ENCODE results near the gene RAPGEFL1. TPM values are rescaled to one million over a fixed set of nuclear protein-coding genes. Genes with fewer than 3 reads are reported as not detected.

RAPGEFL1 gene
- total and polyA plus RNA-seq, 4 donors: 4.6 to 9.4 (median 8.8) TPM

GRCh38 chr17:40153603-40154236, 23.6 kb upstream of the RAPGEFL1 start:
- ATAC-seq (ENCODE audit: insufficient read depth, low FRiP score): no peak
- Histone ChIP-seq H3K9me3 (ENCODE audit: control insufficient read depth in 4 of 4, insufficient read depth in 3 of 4, low read length in 3 of 4) (no peaks in the 10 kb centered on the region), H3K27ac (ENCODE audit: low read depth in 1 of 2, low read length in 1 of 2) (no peak overlapping the region), H3K36me3 (ENCODE audit: control insufficient read depth in 4 of 4, insufficient read depth in 4 of 4, low read length in 4 of 4) (peaks cover 10 to 39% (median 25%) of the 10 kb centered on the region in 4 donors), H3K4me3 (no peak overlapping the region), H3K4me1 (ENCODE audit: control insufficient read depth in 5 of 5, insufficient read depth in 5 of 5, low read length in 5 of 5) (peaks cover 0 to 5% (median 3%) of the 10 kb centered on the region in 5 donors), H3K9ac (ENCODE audit: insufficient read depth in 1 of 2, low read length in 2 of 2) (no peak overlapping the region), H3K27me3 (ENCODE audit: control insufficient read depth in 3 of 3, insufficient read depth in 3 of 3, low read length in 2 of 3) (no peaks in the 10 kb centered on the region)
- TF ChIP-seq CTCF (IDR thresholded peaks at IDR 0.05; ENCODE audit: control extremely low read depth, extremely low read depth): no peak
- DNase-seq: no peak
- WGBS, 2 donors: 87 to 91% methylated on average over 14 of the region's 14 CpGs

- peaks cover 18 to 41% (median 22%) of the 10 kb centered on the region in 4 donors for H3K36me3 ChIP-seq (ENCODE audit: control insufficient read depth in 4 of 4, insufficient read depth in 4 of 4, low read length in 4 of 4)
- no peak for TF ChIP-seq CTCF (IDR thresholded peaks at IDR 0.05; ENCODE audit: control extremely low read depth, extremely low read depth)
- no peak overlapping the region for H3K4me3 ChIP-seq
- 55 to 64% methylated on average over 2 of the region's 2 CpGs for WGBS, 2 donors
- H3K9me3 ChIP-seq (ENCODE audit: control insufficient read depth in 4 of 4, insufficient read depth in 3 of 4, low read length in 3 of 4): no peaks in the 10 kb centered on the region
- H3K4me1 ChIP-seq (ENCODE audit: control insufficient read depth in 5 of 5, insufficient read depth in 5 of 5, low read length in 5 of 5): peaks cover 0 to 5% (median 3%) of the 10 kb centered on the region in 5 donors
- H3K9ac ChIP-seq (ENCODE audit: insufficient read depth in 1 of 2, low read length in 2 of 2): no peak overlapping the region
- H3K27ac ChIP-seq (ENCODE audit: low read depth in 1 of 2, low read length in 1 of 2): peak overlapping the region in 1 of 2 donors; percentile 55
- ATAC-seq (ENCODE audit: insufficient read depth, low FRiP score) (no peak), DNase-seq (peak in 1 of 3 donors; percentile 21)
- no peaks in the 10 kb centered on the region for H3K27me3 ChIP-seq (ENCODE audit: control insufficient read depth in 3 of 3, insufficient read depth in 3 of 3, low read length in 2 of 3)
Measured at GRCh38 chr17:40157973-40158372, 19.3 kb upstream of the RAPGEFL1 start.

GRCh38 chr17:40158438-40159013, 18.7 kb upstream of the RAPGEFL1 start:
- DNase-seq (peak in 2 of 3 donors; percentile 38 to 59), ATAC-seq (ENCODE audit: insufficient read depth, low FRiP score) (no peak)
- H3K4me1 ChIP-seq (ENCODE audit: control insufficient read depth in 5 of 5, insufficient read depth in 5 of 5, low read length in 5 of 5): peaks cover 0 to 5% (median 2%) of the 10 kb centered on the region in 5 donors
- H3K4me3 ChIP-seq: no peak overlapping the region
- WGBS, 2 donors: 60 to 68% methylated on average over 3 of the region's 3 CpGs
- no peak overlapping the region for H3K9ac ChIP-seq (ENCODE audit: insufficient read depth in 1 of 2, low read length in 2 of 2)
- no peaks in the 10 kb centered on the region for H3K9me3 ChIP-seq (ENCODE audit: control insufficient read depth in 4 of 4, insufficient read depth in 3 of 4, low read length in 3 of 4)
- H3K36me3 ChIP-seq (ENCODE audit: control insufficient read depth in 4 of 4, insufficient read depth in 4 of 4, low read length in 4 of 4): peaks cover 19 to 39% (median 26%) of the 10 kb centered on the region in 4 donors
- H3K27ac ChIP-seq (ENCODE audit: low read depth in 1 of 2, low read length in 1 of 2): peak overlapping the region in 1 of 2 donors; percentile 55
- H3K27me3 ChIP-seq (ENCODE audit: control insufficient read depth in 3 of 3, insufficient read depth in 3 of 3, low read length in 2 of 3): no peaks in the 10 kb centered on the region
- TF ChIP-seq CTCF (IDR thresholded peaks at IDR 0.05; ENCODE audit: control extremely low read depth, extremely low read depth): no peak

All from lung (tissue), 12 donors.